GM12891 (cell line): ENCODE data around the gene NXPH4.

ENCODE experiments used
- PAX5 ChIP-seq: IDR thresholded peaks from 2 replicates; pipeline ENCODE4 v1.6.1; 2011; ENCODE audit warnings: low read length, moderate library complexity, mild to moderate bottlenecking; ENCODE audit not compliant: insufficient read depth, severe bottlenecking
- POLR2A ChIP-seq: IDR thresholded peaks from 2 replicates; pipeline ENCODE4 v1.6.1; 2011; ENCODE audit warnings: low read depth, low read length, control low read depth
- POLR2AphosphoS5 ChIP-seq: IDR thresholded peaks from 2 replicates; pipeline ENCODE4 v1.6.1; 2011; ENCODE audit warnings: low read depth, low read length, control low read depth
- POU2F2 ChIP-seq: IDR thresholded peaks from 2 replicates; pipeline ENCODE4 v1.6.1; 2011; ENCODE audit warnings: low read depth, mild to moderate bottlenecking, control low read depth, low read length, moderate library complexity
- SPI1 ChIP-seq: IDR thresholded peaks from 2 replicates; pipeline ENCODE4 v1.6.1; 2011; ENCODE audit warnings: low read depth, low read length, control low read depth
- TAF1 ChIP-seq: IDR thresholded peaks from 2 replicates; pipeline ENCODE4 v1.6.1; 2011; ENCODE audit warnings: low read depth, low read length, control low read depth

DNA sequence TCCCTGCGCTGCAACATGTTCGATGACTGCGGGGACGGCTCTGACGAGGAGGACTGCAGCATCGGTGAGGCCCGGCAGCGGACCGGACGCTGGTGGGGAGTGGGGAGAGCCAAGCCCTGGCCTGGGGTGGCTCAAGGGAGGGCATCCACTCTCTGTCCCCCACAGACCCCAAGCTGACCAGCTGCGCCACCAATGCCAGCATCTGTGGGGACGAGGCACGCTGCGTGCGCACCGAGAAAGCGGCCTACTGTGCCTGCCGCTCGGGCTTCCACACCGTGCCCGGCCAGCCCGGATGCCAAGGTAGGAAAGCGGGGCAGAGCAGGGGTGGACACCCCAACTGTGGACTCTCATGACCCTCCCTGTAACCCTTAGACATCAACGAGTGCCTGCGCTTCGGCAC is 11.4 kb upstream of the NXPH4 start:
- no peak for TF ChIP-seq TAF1
- TF ChIP-seq SPI1: no peak
- TF ChIP-seq POLR2A: no peak
- no peak for TF ChIP-seq POLR2AphosphoS5
- no peak for TF ChIP-seq POU2F2
- no peak for TF ChIP-seq PAX5
